GM18951 (cell line): ENCODE data around the gene FOXO1.

Experiments
- POLR2A ChIP-seq: IDR thresholded peaks from 4 replicates; pipeline ENCODE4 v1.6.1; 2011; ENCODE audit warnings: mild to moderate bottlenecking; ENCODE audit not compliant: insufficient read length, insufficient read depth; ENCODE audit errors: extremely low read depth
- in situ Hi-C: fragments of 300-500 bp; cut with MboI; formaldehyde crosslinking; loops from one replicate; pipeline ENCODE4 v1.12.0; 2022; ENCODE audit warnings: low sequenced_read_pairs, mixed read lengths, inconsistent platforms; ENCODE audit not compliant: unreplicated experiment

FOXO1 gene

DNA sequence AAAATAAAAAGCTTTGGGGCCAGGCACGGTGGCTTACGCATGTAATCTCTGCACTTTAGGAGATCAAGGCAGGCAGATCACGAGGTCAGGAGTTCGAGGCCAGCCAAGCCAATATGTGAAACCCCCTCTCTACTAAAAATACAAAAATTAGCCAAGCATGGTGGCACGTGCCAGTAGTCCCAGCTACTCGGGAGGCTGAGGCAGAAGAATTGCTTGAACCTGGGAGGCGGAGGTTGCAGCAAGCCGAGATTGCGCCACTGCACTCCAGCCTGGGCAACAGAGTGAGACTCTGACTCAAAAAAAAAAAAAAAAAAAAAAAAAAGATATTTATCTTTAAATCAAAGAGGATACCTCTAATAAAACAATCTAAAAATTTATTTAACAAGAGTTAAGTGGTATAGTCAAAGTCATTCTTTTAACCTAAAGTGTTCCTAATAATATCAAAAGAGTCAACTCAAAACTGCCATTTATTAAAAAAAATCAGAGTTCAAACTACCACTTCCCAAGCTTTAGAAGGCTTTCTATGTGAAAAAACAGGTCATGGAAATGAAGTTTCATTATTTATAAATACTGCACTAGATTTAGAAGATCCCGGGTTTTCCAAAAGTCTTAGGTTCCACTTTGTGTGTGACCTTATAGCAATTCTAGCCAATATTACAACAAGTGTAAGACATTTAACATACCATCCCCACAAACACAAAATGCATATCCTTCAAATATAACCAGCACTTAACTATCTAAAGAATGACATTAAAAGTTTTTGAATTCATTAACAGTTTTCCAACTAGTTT, 4.4 kb downstream of the FOXO1 start:
- TF ChIP-seq POLR2A = no peak
- in situ Hi-C loops = no loop called here

DNA sequence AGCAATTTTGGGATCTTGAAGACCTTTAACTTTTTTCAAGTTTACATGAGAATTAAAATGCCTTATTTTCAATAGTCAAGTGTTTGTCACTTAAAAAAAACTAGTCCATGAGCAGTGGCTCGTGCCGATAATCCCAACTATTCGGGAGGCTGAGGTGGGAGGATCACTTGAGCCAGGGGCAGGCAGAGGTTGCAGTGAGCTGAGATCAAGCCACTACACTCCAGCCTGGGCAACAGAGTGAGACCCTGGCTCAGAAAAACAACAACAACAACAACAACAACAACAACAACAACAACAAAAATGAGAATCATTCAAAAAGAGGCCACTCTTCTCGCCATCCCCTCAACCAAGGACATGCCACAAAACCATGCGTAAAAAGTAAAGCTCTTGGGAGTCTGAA, 5.7 kb downstream of the FOXO1 start:
- in situ Hi-C loops = no loop called here
- no peak for TF ChIP-seq POLR2A

DNA sequence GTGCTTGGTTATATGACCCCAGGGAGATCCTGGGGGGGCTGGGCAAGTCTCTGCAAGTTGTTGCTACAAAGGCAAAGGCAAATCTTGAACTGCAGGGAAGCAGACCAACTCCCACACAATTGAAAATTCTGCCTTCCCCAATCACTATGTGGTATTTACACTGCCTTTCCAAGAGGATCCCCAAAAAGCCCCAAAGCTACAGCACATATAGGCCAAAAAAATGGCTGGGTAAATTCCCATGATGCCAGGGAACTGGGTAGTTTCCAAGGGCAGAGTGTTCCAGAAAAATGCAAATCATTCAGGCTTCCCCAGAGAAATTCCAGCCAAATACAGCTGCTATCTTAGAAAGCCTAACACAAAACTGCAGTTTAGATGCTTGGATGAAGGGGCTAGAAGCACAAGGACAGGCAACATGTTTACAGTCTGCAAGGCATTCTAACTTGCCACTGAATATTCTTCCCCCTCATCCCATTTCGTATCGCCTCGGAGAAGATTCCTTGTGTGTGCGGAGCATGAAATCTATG, 6.2 kb downstream of the FOXO1 start:
- TF ChIP-seq POLR2A = no peak
- in situ Hi-C loops = no loop called here

DNA sequence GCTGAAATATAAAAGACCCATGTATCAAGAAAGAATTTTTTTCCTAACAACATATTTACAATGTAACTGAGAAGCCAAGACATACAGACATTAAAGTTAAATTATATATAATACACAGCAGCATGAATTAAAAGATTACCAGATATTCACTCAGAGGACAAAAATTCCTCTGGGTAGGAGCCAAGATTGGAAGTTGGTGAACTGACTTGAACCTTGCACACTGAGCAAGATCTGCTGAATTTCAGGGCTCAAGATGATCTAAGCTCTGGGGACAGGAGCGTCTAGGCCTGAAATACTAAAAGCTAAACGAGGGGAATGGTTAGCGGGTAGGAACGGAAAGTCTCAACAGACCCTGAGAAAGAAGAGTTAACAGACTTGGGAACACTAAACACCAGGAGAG, 8.5 kb downstream of the FOXO1 start:
- TF ChIP-seq POLR2A = no peak
- in situ Hi-C loops = no loop called here

DNA sequence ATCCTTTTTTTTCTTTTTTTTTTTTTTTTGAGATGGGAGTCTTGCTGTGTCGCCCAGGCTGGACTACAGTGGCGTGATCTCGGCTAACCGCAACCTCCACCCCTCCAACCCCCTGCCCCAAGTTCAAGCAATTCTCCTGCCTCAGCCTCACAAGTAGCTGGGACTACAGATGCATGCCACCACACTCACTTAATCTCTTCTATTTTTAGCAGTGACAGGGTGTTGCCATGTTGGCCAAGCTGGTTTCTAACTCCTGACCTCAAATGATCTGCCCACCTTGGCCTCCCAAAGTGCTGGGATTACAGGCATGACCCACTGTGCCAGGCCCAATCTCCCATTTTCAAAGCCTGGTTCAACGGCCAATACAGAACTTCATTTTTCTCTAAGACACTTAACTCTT, 9.1 kb downstream of the FOXO1 start:
- in situ Hi-C loops = no loop called here

DNA sequence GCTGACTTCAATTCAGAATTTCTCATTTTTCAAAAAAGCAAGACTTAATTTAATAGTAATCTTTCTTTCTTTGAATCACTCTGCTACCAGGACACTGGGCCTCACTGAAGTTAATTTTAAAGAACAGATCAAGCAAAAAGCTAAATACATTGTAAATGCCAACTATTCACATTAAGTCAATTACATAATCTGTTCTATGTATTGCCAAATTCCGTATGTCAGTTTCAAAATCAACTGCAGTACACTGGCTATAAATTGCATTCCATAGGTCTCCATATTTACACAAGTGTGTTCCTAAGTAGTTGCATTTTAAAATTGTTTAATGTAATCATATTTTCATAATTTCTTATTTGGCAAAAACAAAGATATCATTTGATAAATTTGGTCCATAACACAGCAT, 10.1 kb downstream of the FOXO1 start:
- no peak for TF ChIP-seq POLR2A
- in situ Hi-C loops = no loop called here

More for the DNA sequence above, 9.1 kb downstream of the FOXO1 start:
- no peak for TF ChIP-seq POLR2A

DNA sequence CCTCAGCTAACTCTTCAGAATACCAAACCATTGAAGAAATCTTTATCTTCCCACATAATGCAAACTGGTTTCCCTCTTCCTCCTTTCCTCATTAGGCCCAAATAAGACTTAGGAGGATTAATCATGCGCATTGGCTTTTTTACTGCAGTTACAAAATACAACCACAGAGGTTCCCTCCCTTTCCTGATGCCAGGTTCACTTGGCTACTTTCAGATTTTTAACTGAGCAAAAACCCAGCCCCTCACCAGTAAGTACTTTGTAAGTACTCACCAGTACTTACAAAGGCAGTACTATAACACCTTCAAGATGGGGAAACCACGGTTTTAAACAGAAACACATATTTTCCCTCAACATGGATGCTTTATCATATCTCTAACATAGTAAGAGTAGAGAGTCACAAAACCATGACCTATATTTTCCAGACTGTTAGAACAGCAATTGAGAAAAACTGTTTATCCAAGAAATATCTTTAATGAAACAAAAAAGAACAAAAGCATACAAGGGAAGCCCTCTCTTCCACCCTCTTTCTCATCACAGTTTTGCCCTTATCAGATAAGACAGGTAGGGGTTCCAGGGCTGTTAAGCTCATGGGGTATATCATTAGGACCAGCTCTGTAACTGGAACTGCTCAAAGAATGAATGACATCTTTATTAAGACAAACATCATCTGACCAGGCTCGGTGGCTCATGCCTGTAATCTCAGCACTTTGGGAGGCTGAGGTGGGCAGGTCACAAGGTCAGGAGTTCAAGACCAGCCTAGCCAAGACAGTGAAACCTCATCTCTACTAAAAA, 12.7 kb downstream of the FOXO1 start:
- in situ Hi-C loops = no loop called here
- no peak for TF ChIP-seq POLR2A

DNA sequence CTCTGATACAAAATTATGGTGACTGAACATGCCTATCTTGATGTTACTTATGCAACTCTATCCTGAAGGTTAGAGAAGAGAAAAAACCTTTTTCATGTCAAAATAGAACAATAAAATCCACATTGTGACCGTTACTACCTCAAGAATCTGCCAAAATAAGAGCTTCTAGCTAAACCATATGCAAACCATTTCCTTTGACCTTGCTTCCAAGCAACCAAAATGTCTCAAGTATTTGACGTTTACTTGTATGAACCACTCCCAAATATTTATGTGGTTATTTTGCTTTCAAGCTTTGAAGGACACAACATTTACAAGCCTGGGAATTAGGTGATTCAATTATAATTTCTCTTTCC, 13.9 kb downstream of the FOXO1 start:
- in situ Hi-C loops = no loop called here

DNA sequence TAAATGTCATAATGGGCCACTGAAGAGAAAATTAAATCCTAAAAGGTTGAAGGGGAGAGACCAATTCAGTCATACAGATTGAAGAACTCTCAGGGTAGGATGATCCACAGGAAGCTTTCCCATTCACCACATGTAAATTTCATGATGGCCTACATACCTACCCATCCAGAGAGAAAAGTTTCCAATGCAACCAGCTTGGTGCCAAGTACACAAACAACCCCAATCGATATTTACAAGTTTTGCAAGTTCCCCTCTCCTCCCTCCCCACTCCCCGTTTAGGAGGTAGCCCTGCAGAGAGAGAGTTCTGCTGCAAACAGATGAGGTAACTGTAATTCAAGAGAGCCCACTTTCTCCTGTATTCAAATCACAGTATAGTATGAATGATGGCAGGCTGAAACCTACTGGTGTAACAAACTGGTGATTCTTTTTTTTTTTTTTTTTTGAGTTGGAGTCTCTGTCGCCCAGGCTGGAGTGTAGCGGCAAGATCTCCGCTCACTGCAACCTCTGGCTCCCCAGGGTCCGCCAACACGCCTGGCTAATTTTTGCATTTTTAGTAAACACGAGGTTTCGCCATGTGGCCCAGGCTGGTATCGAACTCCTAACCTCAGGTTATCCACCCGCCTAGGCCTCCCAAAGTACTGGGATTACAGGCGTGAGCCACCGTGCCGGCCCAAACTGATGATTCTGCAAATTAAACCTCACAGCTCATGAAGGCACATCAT, 14.4 kb downstream of the FOXO1 start:
- no peak for TF ChIP-seq POLR2A
- in situ Hi-C loops = no loop called here

More for the DNA sequence above, 13.9 kb downstream of the FOXO1 start:
- TF ChIP-seq POLR2A = no peak

DNA sequence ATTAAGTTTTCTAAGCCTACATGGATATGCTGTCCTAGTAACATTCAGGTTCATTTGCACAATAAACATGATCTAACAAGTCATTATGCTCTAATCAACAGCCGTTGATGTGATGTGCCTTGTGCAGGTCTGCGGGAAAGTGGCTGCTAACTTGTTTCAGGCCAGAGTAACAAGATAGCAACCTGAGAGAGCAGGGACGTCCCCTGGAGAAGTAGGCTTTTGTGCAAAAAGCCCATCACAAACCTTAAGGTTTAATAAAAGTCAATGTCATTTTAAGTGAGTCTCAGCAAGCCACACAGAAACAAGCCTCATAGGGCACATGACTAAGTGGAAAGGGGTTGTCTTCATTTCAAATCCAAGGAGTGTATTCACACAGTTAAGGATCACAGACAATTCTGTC, 17.6 kb downstream of the FOXO1 start:
- TF ChIP-seq POLR2A = no peak
- in situ Hi-C loops = no loop called here

DNA sequence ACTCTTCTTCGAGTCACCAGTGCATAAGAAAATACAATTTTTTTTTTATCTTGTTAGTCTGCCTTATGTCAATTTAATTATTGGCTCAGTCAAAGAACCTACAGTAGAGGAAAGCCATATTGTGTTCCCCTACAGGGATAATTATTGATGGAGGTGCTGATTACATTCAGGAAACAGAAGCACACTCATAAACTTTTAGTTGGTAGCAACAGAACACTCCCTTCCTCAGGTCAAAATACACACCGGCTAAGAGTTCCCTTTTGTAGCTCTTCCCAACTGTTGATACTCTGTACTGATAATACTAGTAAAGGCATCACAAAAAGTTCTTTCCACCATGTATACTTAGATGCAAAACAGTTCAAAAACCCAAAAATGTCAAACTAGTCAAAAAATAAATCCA, 18.4 kb downstream of the FOXO1 start:
- in situ Hi-C loops = no loop called here
- TF ChIP-seq POLR2A = no peak

DNA sequence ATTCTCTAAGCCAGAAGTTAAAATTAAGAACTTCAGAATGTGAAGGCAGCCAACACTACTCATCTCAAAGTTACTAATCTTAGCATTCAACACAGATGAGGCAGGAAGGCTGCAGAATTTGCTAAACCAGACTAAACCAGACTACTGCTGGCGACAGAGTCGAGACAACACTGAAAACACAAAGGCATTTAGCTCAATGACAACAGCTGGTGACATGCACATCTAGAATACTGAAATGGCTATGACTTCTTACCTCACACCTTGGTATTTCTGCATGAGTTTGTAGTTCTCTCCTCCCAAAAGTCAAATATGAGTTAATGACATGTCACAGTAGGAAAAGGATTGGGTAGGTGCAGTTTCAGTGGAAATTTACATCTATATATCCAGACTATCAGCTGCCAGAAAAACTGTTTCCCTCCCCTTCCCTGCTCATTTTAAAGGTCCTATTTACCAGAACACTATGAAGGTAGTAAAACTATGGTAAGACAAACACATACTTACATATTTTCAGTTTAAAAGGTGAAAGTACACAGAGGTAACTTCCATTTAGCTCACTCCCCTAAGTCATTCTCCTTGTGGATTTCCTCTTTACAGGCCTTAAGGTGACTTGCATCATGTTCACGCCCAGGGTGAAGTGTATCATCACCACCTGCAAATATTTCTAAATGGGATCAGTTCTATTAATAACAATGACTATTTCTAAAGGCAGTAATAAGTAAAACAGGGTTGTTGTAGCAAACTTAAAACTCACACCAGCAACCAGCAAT, 21.4 kb downstream of the FOXO1 start:
- in situ Hi-C loops = no loop called here
- TF ChIP-seq POLR2A = no peak
